ENCODE measurements around the gene ABHD1. TPM values are rescaled to one million over a fixed set of nuclear protein-coding genes. Genes with fewer than 3 reads are reported as not detected.

The ABHD1 gene
- total and polyA plus RNA-seq, 2 donors (not counting 3 experiments of a cell fraction or from before 2014, with no cell fraction given) = 0.07 TPM; not detected in 1

GRCh38 chr2:27100036-27100435 lies 23.6 kb upstream of the ABHD1 start:
- no peak overlapping the region for H3K27ac ChIP-seq (ENCODE audit: insufficient read depth, low read depth, low read length)
- dilution Hi-C loops (cut with MboI; ENCODE audit: extremely low pct_ligation_motif_present, low sequenced_read_pairs) (no loop called here), intact Hi-C loops (cut with micrococcal nuclease) (no loop called here)
- no peaks in the 10 kb centered on the region for H3K27me3 ChIP-seq (ENCODE audit: control insufficient read depth in 2 of 2, insufficient read depth in 2 of 2, low read length in 2 of 2)
- H3K9ac ChIP-seq (replicated peaks; ENCODE audit: extremely low read depth, insufficient read depth, low read length) = no peak overlapping the region
- no peak for TF ChIP-seq POLR2AphosphoS5 (IDR thresholded peaks at IDR 0.05; ENCODE audit: insufficient read depth, low read depth, low read length)
- no peaks in the 10 kb centered on the region for H3K9me3 ChIP-seq (replicated peaks; ENCODE audit: control insufficient read depth, insufficient read depth, low read length)
- no peaks in the 10 kb centered on the region for H3K4me1 ChIP-seq (ENCODE audit: control insufficient read depth, extremely low read depth, insufficient read depth, low read length)
- H3K4me2 ChIP-seq (ENCODE audit: insufficient read depth, low read length) = no peak overlapping the region
- ChIA-PET CTCF (interaction anchor here (1.2 to 8.2 kb wide), 8 partner anchors 9 to 203 kb away, joined by 3 to 152 read pairs (median 9); partner anchors contain the start of gene PREB), POLR2A (no interaction called here)
- H2AFZ ChIP-seq (ENCODE audit: low read depth, low read length) = no peak overlapping the region
- H3K9me1 ChIP-seq (replicated peaks; ENCODE audit: control insufficient read depth, extremely low read depth, insufficient read depth, low read length) = no peaks in the 10 kb centered on the region
- DNase-seq (ENCODE audit: low read depth, low spot score) (no peak), FAIRE-seq (no peak)
- no peaks in the 10 kb centered on the region for H4K20me1 ChIP-seq (replicated peaks; ENCODE audit: control insufficient read depth, extremely low read depth, insufficient read depth, low read length)
- no peaks in the 10 kb centered on the region for H3K36me3 ChIP-seq (ENCODE audit: control insufficient read depth in 2 of 2, extremely low read depth in 1 of 2, insufficient read depth in 2 of 2, low read length in 2 of 2)
- BruUV-seq (replicated peaks) = no TSS peak
- no peaks in the 10 kb centered on the region for H3K79me2 ChIP-seq (ENCODE audit: control insufficient read depth, insufficient read depth, low read length)
- no peak overlapping the region for H3K4me3 ChIP-seq (replicated peaks in 1 of 3; ENCODE audit: insufficient read depth in 1 of 3, low read depth in 1 of 3, low read length in 3 of 3)

GRCh38 chr2:27102329-27102728 lies 21.3 kb upstream of the ABHD1 start:
- H3K4me1 ChIP-seq (ENCODE audit: control insufficient read depth, extremely low read depth, insufficient read depth, low read length) = no peaks in the 10 kb centered on the region
- dilution Hi-C loops (cut with MboI; ENCODE audit: extremely low pct_ligation_motif_present, low sequenced_read_pairs) (no loop called here), intact Hi-C loops (cut with micrococcal nuclease) (no loop called here)
- H4K20me1 ChIP-seq (replicated peaks; ENCODE audit: control insufficient read depth, extremely low read depth, insufficient read depth, low read length) = no peaks in the 10 kb centered on the region
- POLR2A ChIA-PET = no interaction called here
- DNase-seq (ENCODE audit: low read depth, low spot score) (no peak), FAIRE-seq (no peak)
- TF ChIP-seq CTCF (IDR thresholded peaks at IDR 0.05; ENCODE audit: extremely low read depth in 1 of 2, insufficient read depth in 1 of 2, low read depth in 1 of 2, low read length in 2 of 2) = no peak
- no peak for TF ChIP-seq POLR2AphosphoS5 (IDR thresholded peaks at IDR 0.05; ENCODE audit: insufficient read depth, low read depth, low read length)
- TF ChIP-seq JUN (IDR thresholded peaks at IDR 0.05; ENCODE audit: borderline replicate concordance, insufficient read depth, insufficient read length, low read depth) = no peak
- TF ChIP-seq GATA2 (IDR thresholded peaks at IDR 0.05; ENCODE audit: insufficient read depth, insufficient read length, low read depth, low read length) = no peak
- no peak for TF ChIP-seq POLR2A (IDR thresholded peaks at IDR 0.05; ENCODE audit: low read depth, low read length)
- no peak for TF ChIP-seq MAX (IDR thresholded peaks at IDR 0.05; ENCODE audit: insufficient read depth, insufficient read length)
- no peak for TF ChIP-seq FOS (IDR thresholded peaks at IDR 0.05; ENCODE audit: borderline replicate concordance, insufficient read depth, low read length)
- TF ChIP-seq MYC (IDR thresholded peaks at IDR 0.05; ENCODE audit: low read depth, low read length) = no peak
- no peak for TF ChIP-seq EZH2 (IDR thresholded peaks at IDR 0.05; ENCODE audit: borderline replicate concordance, low read depth, low read length, severe bottlenecking)
- no peak overlapping the region for H3K27ac ChIP-seq (ENCODE audit: insufficient read depth, low read depth, low read length)
- no peaks in the 10 kb centered on the region for H3K79me2 ChIP-seq (ENCODE audit: control insufficient read depth, insufficient read depth, low read length)
- H3K4me3 ChIP-seq (replicated peaks in 1 of 3; ENCODE audit: insufficient read depth in 1 of 3, low read depth in 1 of 3, low read length in 3 of 3) = no peak overlapping the region
- no peak overlapping the region for H2AFZ ChIP-seq (ENCODE audit: low read depth, low read length)
- CTCF ChIA-PET = interaction anchor here (0.7 to 8.2 kb wide), 7 partner anchors 14 to 201 kb away, joined by 3 to 152 read pairs (median 5); partner anchors contain the start of gene ABHD1
- H3K9me1 ChIP-seq (replicated peaks; ENCODE audit: control insufficient read depth, extremely low read depth, insufficient read depth, low read length) = no peaks in the 10 kb centered on the region
- H3K27me3 ChIP-seq (ENCODE audit: control insufficient read depth in 2 of 2, insufficient read depth in 2 of 2, low read length in 2 of 2) = no peaks in the 10 kb centered on the region
- H3K36me3 ChIP-seq (ENCODE audit: control insufficient read depth in 2 of 2, extremely low read depth in 1 of 2, insufficient read depth in 2 of 2, low read length in 2 of 2) = no peaks in the 10 kb centered on the region
- no peaks in the 10 kb centered on the region for H3K9me3 ChIP-seq (replicated peaks; ENCODE audit: control insufficient read depth, insufficient read depth, low read length)
- no TSS peak for BruUV-seq (replicated peaks)
- H3K9ac ChIP-seq (replicated peaks; ENCODE audit: extremely low read depth, insufficient read depth, low read length) = no peak overlapping the region
- H3K4me2 ChIP-seq (ENCODE audit: insufficient read depth, low read length) = no peak overlapping the region

All from endothelial cell of umbilical vein (primary cell).